GM19025 (cell line): ENCODE measurements around the gene VHLL.

ENCODE experiments used
- ATAC-seq: cut with Tn5 transposase; IDR thresholded peaks from one replicate; pipeline ENCODE4 v1.9.1; 2021; ENCODE audit warnings: mild to moderate bottlenecking, low read depth, moderate library complexity; ENCODE audit not compliant: unreplicated experiment

VHLL gene

GRCh38 chr1:156259805-156260204, 39.3 kb downstream of the VHLL start:
- no peak for ATAC-seq

- no peak for ATAC-seq
Measured at GRCh38 chr1:156258859-156259258, 40.2 kb downstream of the VHLL start.

DNA sequence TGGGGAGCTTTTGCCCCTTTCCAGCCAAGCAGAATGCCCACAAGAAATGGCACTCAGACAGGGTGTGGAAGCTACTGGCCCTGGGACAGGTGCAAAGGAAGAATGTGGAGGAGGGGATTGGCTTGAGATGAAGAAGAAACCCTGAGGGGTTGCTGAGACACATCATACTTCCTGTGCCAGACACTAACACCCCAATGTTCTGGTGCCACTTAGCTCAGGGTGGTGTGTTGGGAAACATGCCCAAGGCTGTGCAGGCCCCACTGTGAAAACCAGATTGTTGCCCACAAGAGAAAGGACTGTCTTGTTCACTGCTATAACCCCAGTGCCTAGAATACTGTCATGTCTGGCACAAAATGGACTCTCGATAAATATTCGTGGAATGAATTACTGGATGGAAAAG, 41.4 kb downstream of the VHLL start:
- ATAC-seq: no peak

DNA sequence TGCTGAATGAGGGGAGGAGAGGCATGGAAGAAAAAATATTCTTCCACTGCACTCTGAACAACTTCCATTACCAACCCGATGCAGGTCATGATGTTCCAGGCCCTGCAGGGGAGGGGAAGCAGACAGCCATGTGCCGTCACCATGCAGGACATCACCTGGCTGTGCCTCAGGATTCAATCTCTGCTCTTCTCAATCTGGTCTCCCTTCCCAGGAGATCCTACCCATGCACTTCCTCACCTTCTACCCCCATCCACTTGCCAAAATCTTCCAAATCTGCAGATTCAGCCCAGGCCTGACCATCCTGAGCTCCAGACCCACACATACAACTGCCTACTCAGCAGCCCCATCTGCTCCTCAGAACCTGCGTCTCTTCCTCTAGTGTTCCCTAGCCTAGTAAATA, 45.5 kb downstream of the VHLL start:
- ATAC-seq: no peak

GRCh38 chr1:156251527-156251926, 47.6 kb downstream of the VHLL start:
- no peak for ATAC-seq

DNA sequence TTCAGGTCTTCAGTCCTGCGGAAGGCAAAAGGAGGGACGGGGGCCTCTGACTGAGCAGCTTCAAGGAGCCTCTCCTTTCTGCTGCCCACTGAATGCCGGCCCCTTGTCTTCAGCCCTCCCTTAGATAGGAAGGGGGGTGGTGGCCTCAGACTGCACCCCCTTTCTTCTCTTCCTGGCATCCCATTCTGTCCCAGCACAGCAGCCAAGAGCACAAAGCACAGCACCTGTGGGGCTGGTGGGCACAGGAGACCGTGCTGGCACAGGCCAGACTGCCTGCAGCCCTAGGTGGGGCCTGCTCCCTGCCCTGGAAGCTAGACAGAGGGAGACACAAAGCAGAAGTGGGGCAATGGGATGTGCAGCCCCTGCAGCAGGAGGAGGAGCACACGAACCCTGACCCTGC, 49.5 kb downstream of the VHLL start:
- ATAC-seq: no peak
